ENCODE results near the gene POPDC2.

POPDC2 gene

GRCh38 chr3:119602676-119603075, 57.7 kb downstream of the POPDC2 start:
- WGBS: 84% methylated on average over 1 of the region's 1 CpG
- H2BK12ac ChIP-seq (ENCODE audit: low read length in 2 of 2): no peak overlapping the region
- no peak overlapping the region for H2AFZ ChIP-seq (ENCODE audit: low read depth, low read length)
- H3K36me3 ChIP-seq (ENCODE audit: control insufficient read depth in 1 of 2, insufficient read depth in 2 of 2, low read depth in 1 of 2, low read length in 2 of 2): no peaks in the 10 kb centered on the region
- H3K9ac ChIP-seq (ENCODE audit: low read length): no peak overlapping the region
- H3K23ac ChIP-seq (ENCODE audit: low read length in 2 of 2): no peak overlapping the region
- no peaks in the 10 kb centered on the region for H3K9me3 ChIP-seq (ENCODE audit: control insufficient read depth, low read length)
- no peak overlapping the region for H3K4ac ChIP-seq (ENCODE audit: low read depth in 1 of 2, low read length in 2 of 2)
- DNase-seq: no peak
- H3K4me3 ChIP-seq (ENCODE audit: insufficient read depth in 1 of 2, low read depth in 1 of 2, low read length in 2 of 2): no peak overlapping the region
- no peak overlapping the region for H2BK5ac ChIP-seq (ENCODE audit: low read depth, low read length, poor library complexity, severe bottlenecking)
- H3K14ac ChIP-seq (ENCODE audit: low read length in 2 of 2): no peak overlapping the region
- no peak overlapping the region for H3K27ac ChIP-seq (ENCODE audit: low read length, poor library complexity, severe bottlenecking)
- H4K8ac ChIP-seq (ENCODE audit: low read length): no peak overlapping the region
- H2BK120ac ChIP-seq (ENCODE audit: low read depth, low read length): no peak overlapping the region
- no peak overlapping the region for H4K91ac ChIP-seq (ENCODE audit: low read length)
- no peak overlapping the region for H2AK5ac ChIP-seq (ENCODE audit: low read length, severe bottlenecking)
- H3K79me1 ChIP-seq (replicated peaks; ENCODE audit: low read length, poor library complexity, severe bottlenecking): peaks cover 2% of the 10 kb centered on the region
- H3K4me2 ChIP-seq (ENCODE audit: low read length, poor library complexity, severe bottlenecking): no peak overlapping the region
- H3K27me3 ChIP-seq (ENCODE audit: control insufficient read depth in 1 of 2, insufficient read depth in 1 of 2, low read length in 2 of 2): no peaks in the 10 kb centered on the region
- H3K4me1 ChIP-seq (ENCODE audit: control insufficient read depth, insufficient read depth, low read depth, low read length): peaks cover 13% of the 10 kb centered on the region
- no peak overlapping the region for H3K18ac ChIP-seq (ENCODE audit: low read depth in 1 of 2, low read length in 2 of 2)
- H2BK15ac ChIP-seq (ENCODE audit: low read depth, poor library complexity, severe bottlenecking): no peak overlapping the region

- no peak overlapping the region for H2BK12ac ChIP-seq (ENCODE audit: low read length in 2 of 2)
- no peak for DNase-seq
- H2AK5ac ChIP-seq (ENCODE audit: low read length, severe bottlenecking): no peak overlapping the region
Measured at GRCh38 chr3:119601154-119601553, 59.2 kb downstream of the POPDC2 start.

GRCh38 chr3:119600732-119601131, 59.7 kb downstream of the POPDC2 start:
- Histone ChIP-seq H3K23ac (ENCODE audit: low read length in 2 of 2) (no peak overlapping the region), H2AFZ (ENCODE audit: low read depth, low read length) (no peak overlapping the region), H3K4me2 (ENCODE audit: low read length, poor library complexity, severe bottlenecking) (no peak overlapping the region), H3K36me3 (ENCODE audit: control insufficient read depth in 1 of 2, insufficient read depth in 2 of 2, low read depth in 1 of 2, low read length in 2 of 2) (no peaks in the 10 kb centered on the region), H3K9me3 (ENCODE audit: control insufficient read depth, low read length) (no peaks in the 10 kb centered on the region), H3K27ac (ENCODE audit: low read length, poor library complexity, severe bottlenecking) (no peak overlapping the region), H3K4me3 (ENCODE audit: insufficient read depth in 1 of 2, low read depth in 1 of 2, low read length in 2 of 2) (no peak overlapping the region), H2BK120ac (ENCODE audit: low read depth, low read length) (no peak overlapping the region), H2BK12ac (ENCODE audit: low read length in 2 of 2) (peak overlapping the region in 1 of 2 experiments; percentile 23), H3K9ac (ENCODE audit: low read length) (no peak overlapping the region), H4K8ac (ENCODE audit: low read length) (no peak overlapping the region), H2BK5ac (ENCODE audit: low read depth, low read length, poor library complexity, severe bottlenecking) (no peak overlapping the region), H2BK15ac (ENCODE audit: low read depth, poor library complexity, severe bottlenecking) (no peak overlapping the region), H3K4ac (ENCODE audit: low read depth in 1 of 2, low read length in 2 of 2) (no peak overlapping the region), H4K91ac (ENCODE audit: low read length) (no peak overlapping the region), H2AK5ac (ENCODE audit: low read length, severe bottlenecking) (no peak overlapping the region), H3K4me1 (ENCODE audit: control insufficient read depth, insufficient read depth, low read depth, low read length) (peaks cover 22% of the 10 kb centered on the region), H3K14ac (ENCODE audit: low read length in 2 of 2) (peak overlapping the region in 1 of 2 experiments; percentile 82), H3K79me1 (replicated peaks; ENCODE audit: low read length, poor library complexity, severe bottlenecking) (peaks cover 2% of the 10 kb centered on the region), H3K27me3 (ENCODE audit: control insufficient read depth in 1 of 2, insufficient read depth in 1 of 2, low read length in 2 of 2) (no peaks in the 10 kb centered on the region), H3K18ac (ENCODE audit: low read depth in 1 of 2, low read length in 2 of 2) (peak overlapping the region in 1 of 2 experiments; percentile 22)
- DNase-seq: no peak
- WGBS: 43% methylated on average over 4 of the region's 5 CpGs

More at GRCh38 chr3:119601154-119601553, 59.2 kb downstream of the POPDC2 start:
- H3K4me1 ChIP-seq (ENCODE audit: control insufficient read depth, insufficient read depth, low read depth, low read length): peaks cover 19% of the 10 kb centered on the region
- no peaks in the 10 kb centered on the region for H3K9me3 ChIP-seq (ENCODE audit: control insufficient read depth, low read length)
- no peak overlapping the region for H3K27ac ChIP-seq (ENCODE audit: low read length, poor library complexity, severe bottlenecking)
- H3K18ac ChIP-seq (ENCODE audit: low read depth in 1 of 2, low read length in 2 of 2): no peak overlapping the region
- H3K4me2 ChIP-seq (ENCODE audit: low read length, poor library complexity, severe bottlenecking): no peak overlapping the region
- H3K79me1 ChIP-seq (replicated peaks; ENCODE audit: low read length, poor library complexity, severe bottlenecking): peaks cover 2% of the 10 kb centered on the region
- H2AFZ ChIP-seq (ENCODE audit: low read depth, low read length): no peak overlapping the region
- H4K91ac ChIP-seq (ENCODE audit: low read length): no peak overlapping the region
- WGBS: 98% methylated on average over 3 of the region's 3 CpGs
- no peaks in the 10 kb centered on the region for H3K36me3 ChIP-seq (ENCODE audit: control insufficient read depth in 1 of 2, insufficient read depth in 2 of 2, low read depth in 1 of 2, low read length in 2 of 2)
- no peak overlapping the region for H3K14ac ChIP-seq (ENCODE audit: low read length in 2 of 2)
- no peak overlapping the region for H2BK120ac ChIP-seq (ENCODE audit: low read depth, low read length)
- H3K27me3 ChIP-seq (ENCODE audit: control insufficient read depth in 1 of 2, insufficient read depth in 1 of 2, low read length in 2 of 2): no peaks in the 10 kb centered on the region
- H4K8ac ChIP-seq (ENCODE audit: low read length): no peak overlapping the region
- H3K9ac ChIP-seq (ENCODE audit: low read length): no peak overlapping the region
- no peak overlapping the region for H2BK5ac ChIP-seq (ENCODE audit: low read depth, low read length, poor library complexity, severe bottlenecking)
- no peak overlapping the region for H2BK15ac ChIP-seq (ENCODE audit: low read depth, poor library complexity, severe bottlenecking)
- H3K23ac ChIP-seq (ENCODE audit: low read length in 2 of 2): no peak overlapping the region
- H3K4me3 ChIP-seq (ENCODE audit: insufficient read depth in 1 of 2, low read depth in 1 of 2, low read length in 2 of 2): no peak overlapping the region
- H3K4ac ChIP-seq (ENCODE audit: low read depth in 1 of 2, low read length in 2 of 2): no peak overlapping the region

- no peak overlapping the region for H2BK12ac ChIP-seq (ENCODE audit: low read length in 2 of 2)
- H3K36me3 ChIP-seq (ENCODE audit: control insufficient read depth in 1 of 2, insufficient read depth in 2 of 2, low read depth in 1 of 2, low read length in 2 of 2): no peaks in the 10 kb centered on the region
- no peak overlapping the region for H3K4me3 ChIP-seq (ENCODE audit: insufficient read depth in 1 of 2, low read depth in 1 of 2, low read length in 2 of 2)
- no peak overlapping the region for H2BK120ac ChIP-seq (ENCODE audit: low read depth, low read length)
- peak overlapping the region; percentile 82 for H2AK5ac ChIP-seq (ENCODE audit: low read length, severe bottlenecking)
- H3K27ac ChIP-seq (ENCODE audit: low read length, poor library complexity, severe bottlenecking): no peak overlapping the region
- no peak overlapping the region for H3K4ac ChIP-seq (ENCODE audit: low read depth in 1 of 2, low read length in 2 of 2)
- H3K18ac ChIP-seq (ENCODE audit: low read depth in 1 of 2, low read length in 2 of 2): no peak overlapping the region
- H4K8ac ChIP-seq (ENCODE audit: low read length): no peak overlapping the region
- WGBS: 95% methylated on average over 4 of the region's 6 CpGs
- H4K91ac ChIP-seq (ENCODE audit: low read length): no peak overlapping the region
- H3K79me1 ChIP-seq (replicated peaks; ENCODE audit: low read length, poor library complexity, severe bottlenecking): peaks cover 2% of the 10 kb centered on the region
- no peak overlapping the region for H2BK15ac ChIP-seq (ENCODE audit: low read depth, poor library complexity, severe bottlenecking)
- H3K9ac ChIP-seq (ENCODE audit: low read length): no peak overlapping the region
- no peak overlapping the region for H3K4me2 ChIP-seq (ENCODE audit: low read length, poor library complexity, severe bottlenecking)
- H3K27me3 ChIP-seq (ENCODE audit: control insufficient read depth in 1 of 2, insufficient read depth in 1 of 2, low read length in 2 of 2): no peaks in the 10 kb centered on the region
- H3K23ac ChIP-seq (ENCODE audit: low read length in 2 of 2): no peak overlapping the region
- H2AFZ ChIP-seq (ENCODE audit: low read depth, low read length): no peak overlapping the region
- H2BK5ac ChIP-seq (ENCODE audit: low read depth, low read length, poor library complexity, severe bottlenecking): no peak overlapping the region
- H3K14ac ChIP-seq (ENCODE audit: low read length in 2 of 2): no peak overlapping the region
- H3K9me3 ChIP-seq (ENCODE audit: control insufficient read depth, low read length): no peaks in the 10 kb centered on the region
- no peak for DNase-seq
- H3K4me1 ChIP-seq (ENCODE audit: control insufficient read depth, insufficient read depth, low read depth, low read length): peaks cover 21% of the 10 kb centered on the region
Measured at GRCh38 chr3:119599558-119600174, 60.7 kb downstream of the POPDC2 start.

All from mesenchymal stem cell (in vitro differentiated cells and primary cell).